CD14-positive monocyte (primary cell): ENCODE data around the gene SEMA4A. TPM values are rescaled to one million over a fixed set of nuclear protein-coding genes. Genes with fewer than 3 reads are reported as not detected.
"Not testable (repeated sequence)": the region's sequence is repeated elsewhere in the genome, so short reads cannot be mapped to it uniquely, and the experiment has no call there.

Source experiments
- DNase-seq, 3 donors: peaks; one replicate each; pipeline ENCODE4 v3.0.0-alpha.2; 2011 to 2022
- H2AFZ ChIP-seq: 2 replicates; pipeline ENCODE4 v1.6.0; 2012; ENCODE audit warnings: mild to moderate bottlenecking, low read depth, low read length, inconsistent platforms; ENCODE audit not compliant: insufficient read depth, poor library complexity, severe bottlenecking
- H3K27ac ChIP-seq, 2 donors: 1 replicate in 1 of 2; 2 replicates in 1 of 2; pipeline ENCODE4 v1.5.1; 2012 to 2013; ENCODE audit warnings: low read length in 2 of 2, control low read depth in 1 of 2, inconsistent platforms in 1 of 2, low read depth in 1 of 2, mild to moderate bottlenecking in 1 of 2
- H3K27me3 ChIP-seq, 2 donors: one replicate each; pipeline versions ENCODE4 v1.6.0 to v1.6.1; 2011 to 2013; ENCODE audit warnings: low read length in 2 of 2; ENCODE audit not compliant: control insufficient read depth in 2 of 2, insufficient read depth in 2 of 2
- H3K36me3 ChIP-seq, 2 donors: replicated peaks in 1 of 2; 1 replicate in 1 of 2; 2 replicates in 1 of 2; pipeline versions ENCODE4 v1.5.1 to v1.6.1; 2012 to 2013; ENCODE audit warnings: low read length in 2 of 2, control low read depth in 1 of 2, inconsistent platforms in 1 of 2, mild to moderate bottlenecking in 1 of 2; ENCODE audit not compliant: insufficient read depth in 2 of 2, control insufficient read depth in 1 of 2
- H3K4me1 ChIP-seq, 2 donors: 1 replicate in 1 of 2; 2 replicates in 1 of 2; pipeline versions ENCODE4 v1.5.1 to v1.6.1; 2012 to 2013; ENCODE audit warnings: low read length in 2 of 2, control low read depth in 1 of 2, inconsistent platforms in 1 of 2, mild to moderate bottlenecking in 1 of 2, moderate library complexity in 1 of 2; ENCODE audit not compliant: insufficient read depth in 2 of 2, control insufficient read depth in 1 of 2
- H3K4me2 ChIP-seq: replicated peaks from 2 replicates; pipeline ENCODE3; 2012; ENCODE audit warnings: low read length, moderate library complexity, mild to moderate bottlenecking; ENCODE audit not compliant: poor library complexity, severe bottlenecking; ENCODE audit errors: extremely low read depth
- H3K4me3 ChIP-seq, 3 experiments: fragments of 200-600 bp in 1 of 3; sonication (generic) in 1 of 3; replicated peaks in 1 of 3; 1 replicate in 2 of 3; 2 replicates in 1 of 3; pipeline ENCODE4 v1.5.1; 2011 to 2013; ENCODE audit warnings: low read length in 3 of 3, mild to moderate bottlenecking in 3 of 3, control low read depth in 2 of 3, low read depth in 2 of 3, inconsistent platforms in 1 of 3, moderate library complexity in 1 of 3
- H3K79me2 ChIP-seq: 2 replicates; pipeline ENCODE4 v1.6.0; 2012; ENCODE audit warnings: mild to moderate bottlenecking, control low read depth, inconsistent platforms, low read length, moderate library complexity; ENCODE audit not compliant: insufficient read depth
- H3K9ac ChIP-seq: 2 replicates; pipeline ENCODE4 v1.6.0; 2017; ENCODE audit warnings: low read length, mild to moderate bottlenecking; ENCODE audit not compliant: insufficient read depth, poor library complexity, severe bottlenecking
- H3K9me3 ChIP-seq, 2 donors: replicated peaks in 1 of 2; 1 replicate in 1 of 2; 2 replicates in 1 of 2; pipeline versions ENCODE4 v1.5.1 to v1.6.1; 2012 to 2013; ENCODE audit warnings: low read length in 2 of 2, control low read depth in 1 of 2; ENCODE audit not compliant: control insufficient read depth in 1 of 2, insufficient read depth in 1 of 2
- H4K20me1 ChIP-seq: 2 replicates; pipeline ENCODE4 v1.6.0; 2012; ENCODE audit warnings: mild to moderate bottlenecking, low read length, control low read depth, moderate library complexity; ENCODE audit not compliant: insufficient read depth
- H3K27ac Mint-ChIP-seq, 7 donors: one replicate each; pipeline ENCODE4 v1.8.0; 2020; ENCODE audit warnings: mild to moderate bottlenecking in 7 of 7, mixed read lengths in 7 of 7, moderate library complexity in 6 of 7, inconsistent platforms in 2 of 7
- H3K27me3 Mint-ChIP-seq, 3 donors: one replicate each; pipeline ENCODE4 v1.8.0; 2021 to 2022; ENCODE audit warnings: low read depth in 3 of 3, mild to moderate bottlenecking in 3 of 3, mixed read lengths in 3 of 3, moderate library complexity in 3 of 3, inconsistent platforms in 1 of 3
- H3K36me3 Mint-ChIP-seq, 2 donors: one replicate each; pipeline ENCODE4 v1.8.0; 2020; ENCODE audit warnings: mixed read lengths in 2 of 2, inconsistent platforms in 1 of 2, mild to moderate bottlenecking in 1 of 2
- H3K4me1 Mint-ChIP-seq: one replicate; pipeline ENCODE4 v1.8.0; 2020; ENCODE audit warnings: mild to moderate bottlenecking, mixed read lengths
- H3K4me3 Mint-ChIP-seq, 2 donors: one replicate each; pipeline ENCODE4 v1.8.0; 2020; ENCODE audit warnings: mild to moderate bottlenecking in 2 of 2, mixed read lengths in 2 of 2, moderate library complexity in 1 of 2
- H3K9me3 Mint-ChIP-seq, 7 donors: one replicate each; pipeline ENCODE4 v1.8.0; 2020 to 2022; ENCODE audit warnings: mixed read lengths in 7 of 7, mild to moderate bottlenecking in 6 of 7, moderate library complexity in 6 of 7, inconsistent platforms in 2 of 7
- CTCF ChIP-seq: fragments of 200-600 bp; IDR thresholded peaks from one replicate; pipeline ENCODE4 v1.8.0; 2022; ENCODE audit warnings: antibody characterized with exemption, mild to moderate bottlenecking
- WGBS: methylation state at CpG from one replicate; pipeline ENCODE4 v1.1.5; 2013; ENCODE audit warnings: missing lambda C conversion rate; ENCODE audit not compliant: insufficient coverage; 5-methylcytosine and 5-hydroxymethylcytosine counted together
- intact Hi-C, 2 donors: fragments of 100-400 bp; cut with micrococcal nuclease; formaldehyde crosslinking; loops; one replicate each; pipeline versions ENCODE4 v1.15.0 to v1.15.1; 2023
- polyA plus RNA-seq, 3 donors: library from polyadenylated mRNA; depleted of rRNA in 1 of 3; unstranded in 2 of 3; stranded (reverse) in 1 of 3; fragments of 300-500 nt in 2 of 3; fragments of >200 nt in 1 of 3; fragmentation: Illumina TruSeq in 2 of 3; gene quantifications; 1 replicate in 2 of 3; 2 replicates in 1 of 3; pipeline ENCODE4 v1.2.3, GENCODE V29; 2012 to 2021

SEMA4A gene
- polyA plus RNA-seq, 3 donors: 72.3 to 121 (median 116) TPM

GRCh38 chr1:156123356-156124196 lies 29.8 kb upstream of the SEMA4A start:
- Mint-ChIP-seq H3K9me3 (peaks cover 0 to 21% (median 7%) of the 10 kb centered on the region in 7 donors), H3K36me3 (peaks cover 13 to 15% of the 10 kb centered on the region in 2 donors), H3K27ac (peak overlapping the region; percentile 75 to 94 (median 88)), H3K4me1 (peaks cover 76% of the 10 kb centered on the region), H3K4me3 (peak overlapping the region; percentile 53 to 87), H3K27me3 (peaks cover 83 to 96% (median 88%) of the 10 kb centered on the region in 3 donors)
- peak overlapping the region in 1 of 3 experiments; percentile 14 for H3K4me3 ChIP-seq
- no peaks in the 10 kb centered on the region for H3K79me2 ChIP-seq
- peaks cover 39% of the 10 kb centered on the region for H4K20me1 ChIP-seq
- H3K27me3 ChIP-seq: peaks cover 47 to 87% of the 10 kb centered on the region in 2 donors
- intact Hi-C loops: no loop called here
- H3K9ac ChIP-seq: peak overlapping the region; percentile 53
- peaks cover 3 to 7% of the 10 kb centered on the region in 2 donors for H3K9me3 ChIP-seq
- peak; percentile 62 for TF ChIP-seq CTCF
- H3K27ac ChIP-seq: peak overlapping the region; percentile 31 to 60
- peaks cover 73 to 80% of the 10 kb centered on the region in 2 donors for H3K4me1 ChIP-seq
- DNase-seq: peak; percentile 94 to 97 (median 95)
- H2AFZ ChIP-seq: no peak overlapping the region
- 12% methylated on average over 7 of the region's 14 CpGs for WGBS
- no peaks in the 10 kb centered on the region for H3K36me3 ChIP-seq
- peak overlapping the region; percentile 39 for H3K4me2 ChIP-seq

GRCh38 chr1:156124557-156125483 lies 28.6 kb upstream of the SEMA4A start:
- peak overlapping the region; percentile 45 to 87 for H3K4me3 Mint-ChIP-seq
- peaks cover 37% of the 10 kb centered on the region for H4K20me1 ChIP-seq
- H3K4me1 Mint-ChIP-seq: peaks cover 81% of the 10 kb centered on the region
- WGBS: 56% methylated on average over 13 of the region's 17 CpGs
- H3K4me3 ChIP-seq: no peak overlapping the region
- no peak overlapping the region for H2AFZ ChIP-seq
- intact Hi-C loops: no loop called here
- peaks cover 13 to 27% of the 10 kb centered on the region in 2 donors for H3K36me3 Mint-ChIP-seq
- H3K9me3 ChIP-seq: peaks cover 3 to 11% of the 10 kb centered on the region in 2 donors
- no peaks in the 10 kb centered on the region for H3K36me3 ChIP-seq
- no peaks in the 10 kb centered on the region for H3K79me2 ChIP-seq
- peaks cover 56 to 91% of the 10 kb centered on the region in 2 donors for H3K27me3 ChIP-seq
- peak; percentile 46 to 56 (median 48) for DNase-seq
- no peak for TF ChIP-seq CTCF
- peak overlapping the region; percentile 60 to 94 (median 90) for H3K27ac Mint-ChIP-seq
- H3K4me1 ChIP-seq: peaks cover 71 to 79% of the 10 kb centered on the region in 2 donors
- no peak overlapping the region for H3K4me2 ChIP-seq
- H3K27ac ChIP-seq: no peak overlapping the region
- peaks cover 84 to 97% (median 90%) of the 10 kb centered on the region in 3 donors for H3K27me3 Mint-ChIP-seq
- H3K9me3 Mint-ChIP-seq: peaks cover 0 to 23% (median 7%) of the 10 kb centered on the region in 7 donors
- H3K9ac ChIP-seq: peak overlapping the region; percentile 53

- intact Hi-C loops, H2AFZ ChIP-seq, H3K4me3 ChIP-seq, DNase-seq, H3K27ac ChIP-seq, H3K9ac ChIP-seq, H3K79me2 ChIP-seq, H3K4me2 ChIP-seq, H3K36me3 ChIP-seq: not testable (repeated sequence)
- 98% methylated on average over 8 of the region's 10 CpGs for WGBS
- Histone ChIP-seq H3K9me3 (peaks cover 3 to 11% of the 10 kb centered on the region in 2 donors), H3K27me3 (peaks cover 56 to 93% of the 10 kb centered on the region in 2 donors), H4K20me1 (peaks cover 33% of the 10 kb centered on the region), H3K4me1 (peaks cover 66 to 76% of the 10 kb centered on the region in 2 donors)
- Mint-ChIP-seq H3K4me1 (peaks cover 78% of the 10 kb centered on the region), H3K27ac (peak overlapping the region; percentile 60 to 94 (median 90)), H3K36me3 (peaks cover 10 to 25% of the 10 kb centered on the region in 2 donors), H3K27me3 (peaks cover 82 to 97% (median 90%) of the 10 kb centered on the region in 3 donors), H3K4me3 (peak overlapping the region; percentile 45 to 87), H3K9me3 (peaks cover 0 to 22% (median 7%) of the 10 kb centered on the region in 7 donors)
Observed at GRCh38 chr1:156125544-156125943, 27.8 kb upstream of the SEMA4A start.
